Spleen (tissue), 7 donors: Measurements from ENCODE around the gene METTL23.
"Not testable (repeated sequence)": the region's sequence is repeated elsewhere in the genome, so short reads cannot be mapped to it uniquely, and the experiment has no call there.

Experiments used
- POLR2AphosphoS5 ChIP-seq, 3 donors: sonication (generic); formaldehyde crosslinking; IDR thresholded peaks; one replicate each; pipeline ENCODE4 v1.5.1; 2017; ENCODE audit warnings: antibody characterized with exemption in 3 of 3
- TF ChIP-seq, protein P1 (sequence below), 11 experiments: fragments of 200-600 bp in 7 of 11; fragments of 450-650 bp in 4 of 11; sonication (generic) in 4 of 11; IDR thresholded peaks in 8 of 11; conservative IDR thresholded peaks in 3 of 11; 1 replicate in 7 of 11; 2 replicates in 4 of 11; pipeline versions ENCODE4 v1.4.0 to v1.8.0; 2016 to 2021; ENCODE audit warnings: antibody characterized with exemption in 11 of 11, inconsistent platforms in 4 of 11, mild to moderate bottlenecking in 1 of 11
- donor health status: DM: no; HTN: no; CAD: no; lungs with moderate emphysema.
- donor health status: DM: no; HTN: no; CAD: no.
- donor health status: DM: no; HTN: no; CAD: no.

- not testable (repeated sequence) for TF ChIP-seq POLR2AphosphoS5 (IDR thresholded peaks at IDR 0.05)
- TF ChIP-seq, protein P1, sequence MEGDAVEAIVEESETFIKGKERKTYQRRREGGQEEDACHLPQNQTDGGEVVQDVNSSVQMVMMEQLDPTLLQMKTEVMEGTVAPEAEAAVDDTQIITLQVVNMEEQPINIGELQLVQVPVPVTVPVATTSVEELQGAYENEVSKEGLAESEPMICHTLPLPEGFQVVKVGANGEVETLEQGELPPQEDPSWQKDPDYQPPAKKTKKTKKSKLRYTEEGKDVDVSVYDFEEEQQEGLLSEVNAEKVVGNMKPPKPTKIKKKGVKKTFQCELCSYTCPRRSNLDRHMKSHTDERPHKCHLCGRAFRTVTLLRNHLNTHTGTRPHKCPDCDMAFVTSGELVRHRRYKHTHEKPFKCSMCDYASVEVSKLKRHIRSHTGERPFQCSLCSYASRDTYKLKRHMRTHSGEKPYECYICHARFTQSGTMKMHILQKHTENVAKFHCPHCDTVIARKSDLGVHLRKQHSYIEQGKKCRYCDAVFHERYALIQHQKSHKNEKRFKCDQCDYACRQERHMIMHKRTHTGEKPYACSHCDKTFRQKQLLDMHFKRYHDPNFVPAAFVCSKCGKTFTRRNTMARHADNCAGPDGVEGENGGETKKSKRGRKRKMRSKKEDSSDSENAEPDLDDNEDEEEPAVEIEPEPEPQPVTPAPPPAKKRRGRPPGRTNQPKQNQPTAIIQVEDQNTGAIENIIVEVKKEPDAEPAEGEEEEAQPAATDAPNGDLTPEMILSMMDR (IDR thresholded peaks at IDR 0.05 in 8 of 11, conservative IDR thresholded peaks at IDR 0.05 in 3 of 11), result not testable (repeated sequence)
Observed at GRCh38 chr17:76712321-76712720, 14.3 kb upstream of the METTL23 start.
